GM18520 (cell line): ENCODE results near the gene FILIP1.
"Not testable (repeated sequence)": the region's sequence is repeated elsewhere in the genome, so short reads cannot be mapped to it uniquely, and the experiment has no call there.

Source experiments
- ATAC-seq: cut with Tn5 transposase; IDR thresholded peaks from one replicate; pipeline ENCODE4 v1.9.1; 2021; ENCODE audit not compliant: unreplicated experiment

FILIP1 gene

DNA sequence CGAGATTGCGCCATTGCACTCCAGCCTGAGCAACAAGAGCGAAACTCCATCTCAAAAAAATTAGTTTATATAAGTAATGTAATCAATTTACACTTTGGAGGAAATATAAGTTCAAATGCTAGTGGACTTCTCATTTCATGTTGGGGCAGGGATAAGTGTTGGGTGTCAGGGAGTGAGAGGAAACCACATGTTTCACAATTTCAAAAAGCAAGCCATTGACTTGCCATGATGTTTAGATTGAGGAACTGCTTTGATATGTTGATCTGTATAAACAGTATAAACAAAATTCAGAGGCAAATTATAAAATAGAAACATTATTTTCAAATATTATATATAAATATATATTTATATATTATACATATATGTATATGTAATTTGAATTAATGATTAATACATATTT, 42.7 kb downstream of the FILIP1 start:
- no peak for ATAC-seq

DNA sequence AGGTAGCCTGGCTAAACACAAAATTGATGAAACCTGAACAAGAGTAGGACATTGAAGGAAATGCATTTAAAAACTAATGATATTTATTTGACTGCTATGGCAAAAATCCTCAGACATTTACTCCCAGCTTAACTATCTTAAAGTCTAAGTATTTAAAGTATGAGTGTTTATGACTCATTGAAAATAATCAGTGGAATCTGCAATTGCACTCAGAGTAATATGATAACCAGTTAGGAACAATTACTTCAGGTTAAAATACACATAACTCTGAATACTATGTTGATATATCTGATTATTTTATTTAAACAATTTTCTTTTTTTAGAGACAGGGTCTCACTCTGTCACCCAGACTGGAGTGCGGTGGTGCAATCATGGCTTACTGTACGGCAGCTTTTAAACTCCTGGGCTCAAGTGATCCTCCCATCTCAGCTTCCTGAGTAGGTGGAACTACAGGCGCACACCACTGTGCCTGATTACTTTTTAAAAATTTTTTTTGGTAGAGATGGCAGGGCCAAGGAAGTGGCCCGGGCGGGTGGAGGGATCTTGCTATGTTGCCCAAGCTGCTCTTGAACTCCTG, 43.9 kb downstream of the FILIP1 start:
- no peak for ATAC-seq

DNA sequence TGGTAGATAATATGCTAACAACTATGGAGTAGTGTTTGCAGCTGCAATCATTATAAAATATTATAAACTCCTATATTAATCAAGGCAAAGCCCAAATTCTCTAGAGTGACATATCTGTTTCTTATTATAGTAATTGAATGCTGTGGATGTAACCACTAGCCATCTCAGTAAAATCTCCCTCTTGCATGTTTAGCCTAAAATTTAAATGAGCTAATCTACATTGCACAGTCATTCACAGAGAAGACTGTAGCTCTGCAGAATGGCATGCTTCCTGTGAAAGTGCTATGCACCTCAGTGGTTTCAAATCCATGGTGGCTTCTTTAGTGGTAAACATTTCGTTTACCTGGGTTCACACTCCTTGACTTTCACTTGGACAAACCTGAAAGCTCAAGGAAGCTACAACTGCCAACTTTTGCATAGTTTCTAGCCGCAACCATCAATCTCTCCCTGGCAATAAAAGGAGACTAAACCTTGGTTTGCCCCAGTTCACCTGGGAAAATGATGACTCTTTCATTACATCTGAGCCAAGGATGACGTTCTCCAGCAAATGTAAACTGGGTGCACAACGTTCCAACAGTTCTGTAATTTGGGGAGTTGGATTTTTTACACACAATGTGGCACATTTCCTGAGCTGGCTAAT, 47.2 kb downstream of the FILIP1 start:
- peak; percentile 93 for ATAC-seq

DNA sequence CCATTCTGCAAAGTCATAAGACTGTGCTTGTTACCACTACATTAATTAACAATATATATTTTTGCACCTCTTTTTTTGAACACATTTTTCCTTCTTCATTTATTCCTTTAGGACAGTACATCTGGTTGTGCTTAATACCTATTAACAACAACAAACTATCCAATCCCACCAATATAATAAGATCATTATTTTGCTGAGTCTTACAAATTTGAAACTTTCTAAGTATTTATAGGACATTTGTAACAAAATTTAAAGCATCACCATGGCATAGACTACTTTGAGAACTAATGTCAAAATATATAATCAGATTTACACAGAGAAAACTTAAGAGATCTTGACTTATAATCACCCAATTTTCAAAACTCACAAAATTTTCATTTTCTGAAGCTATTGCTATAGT, 47.9 kb downstream of the FILIP1 start:
- no peak for ATAC-seq

DNA sequence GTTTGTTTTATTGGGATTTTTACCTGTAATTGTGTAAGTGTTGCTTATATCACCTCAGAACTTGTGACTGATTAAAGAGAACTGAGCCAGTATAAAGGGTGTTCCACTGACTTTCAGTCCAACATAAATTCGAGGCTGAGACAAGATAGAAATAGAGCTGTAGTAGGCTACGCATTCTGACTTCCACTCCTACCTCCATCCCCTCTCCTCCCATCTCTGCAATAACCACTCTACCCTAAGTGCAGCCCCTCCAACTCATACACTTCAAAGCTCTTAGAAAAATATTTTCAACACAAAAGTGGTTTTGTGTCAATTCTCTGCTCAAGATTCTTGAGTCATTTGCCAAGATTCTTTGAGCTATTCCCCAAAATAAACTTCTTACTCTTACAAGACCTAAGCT, 48.7 kb downstream of the FILIP1 start:
- ATAC-seq: no peak

DNA sequence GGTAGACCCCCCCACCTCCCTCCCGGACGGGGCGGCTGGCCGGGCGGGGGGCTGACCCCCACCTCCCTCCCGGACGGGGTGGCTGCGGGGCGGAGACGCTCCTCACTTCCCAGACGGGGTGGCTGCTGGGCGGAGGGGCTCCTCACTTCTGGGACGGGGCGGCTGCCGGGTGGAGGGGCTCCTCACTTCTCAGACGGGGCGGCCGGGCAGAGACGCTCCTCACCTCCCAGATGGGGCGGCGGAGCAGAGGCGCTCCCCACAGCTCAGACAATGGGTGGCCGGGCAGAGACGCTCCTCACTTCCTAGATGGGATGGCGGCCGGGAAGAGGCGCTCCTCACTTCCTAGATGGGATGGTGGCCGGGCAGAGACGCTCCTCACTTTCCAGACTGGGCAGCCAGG, 51.7 kb downstream of the FILIP1 start:
- not testable (repeated sequence) for ATAC-seq

DNA sequence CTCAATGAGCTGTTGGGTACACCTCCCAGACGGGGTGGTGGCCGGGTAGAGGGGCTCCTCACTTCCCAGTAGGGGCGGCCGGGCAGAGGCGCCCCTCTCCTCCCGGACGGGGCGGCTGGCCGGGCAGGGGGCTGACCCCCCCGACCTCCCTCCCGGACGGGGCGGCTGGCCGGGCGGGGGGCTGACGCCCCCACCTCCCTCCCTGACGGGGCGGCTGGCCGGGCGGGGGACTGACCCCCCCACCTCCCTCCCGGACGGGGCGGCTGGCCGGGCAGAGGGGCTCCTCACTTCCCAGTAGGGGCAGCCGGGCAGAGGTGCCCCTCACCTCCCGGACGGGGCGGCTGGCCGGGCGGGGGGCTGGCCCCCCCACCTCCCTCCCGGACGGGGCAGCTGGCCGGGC, 52.1 kb downstream of the FILIP1 start:
- ATAC-seq: not testable (repeated sequence)

DNA sequence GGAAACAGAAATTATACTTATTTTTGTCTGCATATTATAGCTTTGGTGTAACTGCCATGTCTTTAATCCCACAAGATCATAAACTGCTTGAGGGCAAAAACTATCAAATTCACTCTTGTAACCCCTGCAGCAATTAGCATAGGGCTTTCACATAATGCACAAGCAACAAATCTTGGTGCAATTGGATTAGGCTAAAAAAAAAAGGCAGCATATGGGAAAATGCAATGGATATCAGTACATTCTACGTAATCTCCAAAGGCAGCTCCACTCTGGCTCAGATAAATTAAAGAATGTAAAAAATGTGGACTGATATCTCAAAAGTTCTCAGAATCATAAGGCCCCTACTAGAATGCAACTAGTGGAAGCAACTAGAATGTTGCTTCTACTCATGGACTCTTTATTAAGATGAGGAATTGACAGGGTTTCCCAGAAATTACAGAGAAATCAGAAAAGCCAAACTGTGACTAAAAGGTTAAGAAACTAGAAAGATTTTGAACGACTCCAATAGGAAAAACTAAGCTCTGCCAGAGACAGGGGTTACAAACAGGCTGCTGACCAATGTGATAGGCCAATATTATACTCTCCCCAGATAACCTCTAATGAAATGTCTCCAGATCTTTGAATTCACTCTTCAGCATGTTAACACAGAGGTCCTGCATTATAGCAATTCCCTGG, 55.0 kb downstream of the FILIP1 start:
- no peak for ATAC-seq

DNA sequence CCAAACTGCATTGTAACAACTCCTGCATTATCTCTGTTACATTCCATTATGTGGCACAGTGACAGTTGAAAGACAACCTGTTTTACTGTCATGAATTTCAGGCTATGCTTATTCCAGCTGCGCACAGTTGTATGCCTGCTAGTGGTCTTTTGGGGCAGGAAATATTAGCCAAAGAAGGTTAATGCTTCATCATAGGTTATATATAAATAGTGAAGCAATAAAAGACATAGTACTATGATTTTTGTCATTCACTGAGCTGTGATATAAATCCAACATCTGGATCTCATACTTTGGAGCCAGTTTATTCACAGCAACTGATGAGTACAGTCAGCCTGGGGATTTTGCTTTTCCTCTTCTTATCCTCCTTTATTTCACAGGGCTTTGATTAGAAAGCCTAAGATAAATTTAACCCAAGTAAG, 55.6 kb downstream of the FILIP1 start:
- ATAC-seq: no peak

DNA sequence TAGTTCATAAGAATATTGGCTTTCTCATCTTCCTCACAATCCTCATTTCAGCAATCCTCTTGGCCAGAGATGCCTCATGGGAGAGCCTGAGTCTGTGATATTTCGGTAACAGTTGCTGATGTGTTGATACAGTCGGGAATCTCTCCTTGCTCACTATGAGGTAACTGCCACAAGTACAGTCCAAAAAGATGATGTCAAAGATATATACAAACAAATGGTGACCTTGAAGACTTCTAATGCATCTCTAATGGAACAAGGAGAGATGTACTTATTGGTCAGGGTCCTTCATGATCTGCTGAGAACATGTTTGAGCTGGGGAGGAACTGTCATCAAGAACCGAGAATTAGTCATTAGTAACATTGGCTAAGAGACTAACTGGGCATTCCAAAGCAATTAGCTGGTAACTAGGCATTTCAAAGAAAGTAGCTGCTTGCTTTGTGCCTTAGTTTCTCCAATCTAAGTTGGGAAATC, 56.1 kb downstream of the FILIP1 start:
- ATAC-seq: no peak

DNA sequence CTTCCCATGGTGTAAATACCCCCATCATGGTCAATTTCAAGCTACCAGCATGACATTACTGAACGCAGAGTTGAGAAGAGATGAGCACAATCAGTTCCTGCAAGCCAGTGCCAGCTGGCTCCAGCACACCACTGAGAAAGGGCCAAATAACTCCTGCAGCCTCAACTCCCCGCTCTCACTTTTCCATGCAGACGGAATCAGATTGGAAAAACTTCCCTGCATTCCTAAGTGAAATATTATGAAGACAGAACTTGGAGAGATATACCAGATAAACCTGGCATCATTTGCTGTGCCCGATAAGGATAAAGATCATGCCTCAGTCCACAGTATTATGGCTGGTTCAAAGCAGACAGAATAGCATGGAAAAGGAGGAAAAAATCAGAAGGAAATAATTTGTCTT, 56.7 kb downstream of the FILIP1 start:
- no peak for ATAC-seq

DNA sequence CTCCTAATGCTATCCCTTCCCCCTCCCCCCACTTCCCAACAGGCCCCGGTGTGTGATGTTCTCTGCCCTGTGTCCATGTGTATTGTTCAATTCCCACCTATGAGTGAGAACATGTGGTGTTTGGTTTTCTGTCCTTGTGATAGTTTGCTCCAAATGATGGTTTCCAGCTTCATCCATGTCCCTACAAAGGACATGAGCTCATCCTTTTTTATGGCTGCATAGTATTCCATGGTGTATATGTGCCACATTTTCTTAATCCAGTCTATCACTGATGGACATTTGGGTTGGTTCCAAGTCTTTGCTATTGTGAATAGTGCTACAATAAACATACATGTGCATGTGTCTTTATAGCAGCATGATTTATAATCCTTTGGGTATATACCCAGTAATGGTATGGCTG, 60.8 kb downstream of the FILIP1 start:
- ATAC-seq: not testable (repeated sequence)

DNA sequence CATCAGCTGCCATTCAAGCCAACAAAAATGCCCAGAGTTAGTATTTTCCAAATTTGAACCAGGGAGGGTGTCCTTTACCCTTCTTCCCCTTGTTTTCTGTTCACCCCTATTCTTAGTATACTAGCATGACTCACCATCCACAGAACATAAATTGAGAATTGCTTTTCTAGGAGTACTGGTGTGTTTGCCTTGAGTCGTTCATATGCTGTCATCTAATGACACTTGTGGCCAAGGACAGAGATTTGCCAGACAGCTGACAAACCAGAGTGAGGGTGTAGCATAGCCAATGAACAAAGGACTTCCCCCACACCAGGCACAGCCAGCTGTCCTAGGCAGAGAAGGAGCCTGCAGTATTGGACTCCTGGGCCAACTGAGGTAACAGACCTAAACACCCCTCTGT, 62.2 kb downstream of the FILIP1 start:
- ATAC-seq: no peak

DNA sequence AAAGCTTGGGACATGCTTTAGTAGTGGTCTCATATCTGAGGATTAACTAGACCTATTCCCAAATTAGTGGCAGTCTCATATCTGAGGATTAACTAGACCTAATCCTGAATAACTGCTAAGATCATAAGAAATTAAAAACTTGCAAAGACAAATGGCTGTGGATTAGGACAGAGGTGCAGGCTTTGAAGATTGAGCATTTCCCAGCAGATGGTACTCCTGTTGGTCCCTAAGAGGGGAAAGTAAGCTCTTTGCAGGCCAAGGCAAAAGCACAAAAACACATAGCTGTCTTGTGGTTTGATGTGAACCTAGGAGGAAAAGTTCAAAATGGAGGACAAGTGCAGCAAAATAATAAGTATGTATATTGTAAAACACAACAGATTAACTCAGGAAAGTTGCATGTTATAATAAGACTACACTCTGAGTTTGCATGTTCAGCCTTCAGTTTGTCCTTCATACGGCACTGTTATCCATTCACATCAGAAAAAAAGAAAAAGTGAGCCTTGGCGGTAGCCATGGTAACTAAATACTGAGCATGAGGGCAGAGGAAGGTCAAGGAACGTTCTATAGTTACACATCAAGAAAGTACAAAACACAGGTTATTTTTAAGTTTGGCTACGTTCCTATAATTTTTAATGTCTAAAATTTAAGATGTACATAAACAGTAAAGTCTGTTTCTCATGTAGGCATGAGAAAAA, 62.8 kb downstream of the FILIP1 start:
- ATAC-seq: no peak

DNA sequence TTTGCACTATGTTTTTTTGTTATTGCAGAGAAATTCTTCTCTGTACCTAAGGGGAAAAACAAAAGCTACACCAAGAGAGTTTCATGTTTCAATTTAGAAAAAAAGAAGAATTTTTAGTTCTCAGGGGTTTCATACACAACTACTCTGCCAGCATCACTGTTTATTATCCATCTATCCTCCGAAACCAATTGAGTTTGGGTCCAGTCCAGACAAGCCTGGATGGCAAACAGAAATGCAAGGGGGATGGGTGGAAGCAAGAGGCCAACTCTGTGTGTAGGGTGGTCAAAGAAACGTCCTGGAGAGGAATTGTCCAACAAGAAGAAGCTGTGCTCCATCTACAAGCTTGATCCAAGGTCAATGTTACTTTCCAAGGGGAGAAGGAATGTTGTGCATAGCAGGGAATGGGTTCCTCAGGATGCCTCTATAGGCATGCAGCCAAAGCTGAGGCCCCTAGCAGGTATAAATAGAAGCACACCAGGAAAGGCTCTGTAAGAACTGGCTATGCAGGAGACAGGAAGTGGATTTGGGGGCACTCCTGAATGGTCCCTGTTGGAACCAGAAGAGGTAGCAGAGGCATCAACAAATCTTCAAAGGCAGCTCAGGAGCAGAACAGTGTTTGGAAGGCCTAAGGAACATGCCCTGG, 64.4 kb downstream of the FILIP1 start:
- no peak for ATAC-seq

DNA sequence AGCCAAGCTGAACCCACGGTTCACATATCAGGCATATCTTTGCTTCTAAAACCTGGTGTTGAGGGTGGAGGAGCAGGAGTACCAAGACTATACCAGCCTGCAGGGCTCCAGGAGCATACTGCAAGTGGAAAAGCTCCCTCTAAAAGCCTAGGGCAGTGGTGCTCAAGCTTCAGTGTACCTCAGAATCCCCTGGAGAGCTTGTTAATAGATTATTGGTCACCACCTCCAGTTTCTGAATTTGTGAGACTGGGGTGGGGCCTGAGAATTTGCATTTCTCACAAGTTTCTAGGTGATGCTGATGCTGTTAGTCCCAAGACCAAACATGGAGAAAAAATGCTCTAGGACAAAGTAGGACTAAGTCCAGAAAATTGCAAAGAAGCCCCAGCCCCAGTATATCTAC, 65.4 kb downstream of the FILIP1 start:
- ATAC-seq: no peak

DNA sequence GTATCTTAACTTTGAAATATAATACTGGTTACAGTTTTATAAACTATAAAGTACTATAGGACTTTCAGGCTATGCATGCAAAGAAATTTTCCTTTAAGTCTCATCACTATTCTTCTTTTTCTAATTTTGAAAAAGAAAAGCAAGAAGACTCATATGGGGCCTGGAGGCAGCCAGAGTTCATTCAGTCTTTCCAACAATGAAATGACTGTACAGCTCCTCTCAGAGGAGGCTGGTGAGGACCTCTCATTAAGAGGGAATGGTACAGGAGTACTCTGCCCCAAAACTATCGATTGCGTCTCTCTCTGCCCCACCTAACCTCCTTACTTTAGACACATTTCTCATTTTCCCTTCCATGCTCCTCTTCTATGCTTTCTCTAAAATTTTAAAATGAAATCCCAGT, 66.3 kb downstream of the FILIP1 start:
- ATAC-seq: no peak

DNA sequence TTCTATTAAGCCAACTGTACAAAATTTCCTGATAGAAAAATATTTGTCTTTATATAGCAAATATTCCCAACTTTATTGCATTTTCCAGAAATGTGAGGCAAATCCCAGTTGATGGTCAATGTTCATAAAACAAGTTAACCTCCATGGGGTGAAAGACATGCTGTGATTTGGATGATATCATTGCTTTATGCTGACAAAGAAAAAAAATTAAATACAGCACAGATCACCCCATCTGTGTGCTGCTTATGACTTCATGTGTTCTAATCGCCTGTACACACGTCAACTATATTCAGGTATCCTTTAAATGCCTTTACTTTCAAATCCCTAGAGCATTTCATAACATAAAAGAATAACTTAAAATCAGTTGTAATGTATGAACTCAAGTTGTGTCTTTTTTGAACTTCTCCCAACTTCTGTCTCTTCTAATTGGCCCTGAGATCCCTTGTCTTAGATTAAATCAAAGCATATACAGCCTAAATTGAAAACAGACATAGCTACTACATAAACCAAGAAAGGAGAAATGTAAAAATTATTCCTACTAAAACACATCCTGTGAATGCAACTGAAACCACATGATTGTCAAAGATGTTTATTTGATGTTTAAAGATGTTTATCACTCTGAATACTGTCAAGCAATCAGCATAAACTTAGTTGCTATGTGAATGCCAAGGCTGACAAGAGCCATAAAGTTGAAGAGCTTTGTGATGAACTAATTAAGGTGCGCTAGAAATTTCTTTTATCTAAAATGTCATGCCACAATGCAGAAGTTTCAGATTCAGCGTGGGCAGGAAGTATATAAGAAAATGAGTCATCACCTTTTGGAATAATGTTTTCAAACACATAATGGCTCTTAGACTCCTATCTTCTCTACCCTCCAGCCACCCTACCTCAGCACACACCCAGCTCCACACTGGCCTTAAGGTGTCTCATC, 68.7 kb downstream of the FILIP1 start:
- no peak for ATAC-seq

DNA sequence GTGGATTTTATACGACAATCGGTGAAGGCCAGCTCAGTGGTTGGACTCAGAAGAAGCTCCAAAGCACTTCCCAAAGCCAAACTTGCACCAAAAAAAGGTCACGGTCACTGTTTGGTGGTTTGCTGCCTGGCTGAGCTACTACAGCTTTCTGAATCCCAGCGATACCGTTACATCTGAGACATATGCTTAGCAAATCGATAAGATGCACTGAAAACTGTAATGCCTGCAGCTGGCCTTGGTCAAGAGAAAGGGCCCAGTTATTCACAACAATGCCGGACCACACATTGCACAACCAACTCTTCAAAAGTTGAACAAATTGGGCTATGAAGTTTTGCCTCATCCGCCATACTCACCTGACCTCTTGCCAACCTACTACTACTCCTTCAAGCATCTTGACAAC, 70.2 kb downstream of the FILIP1 start:
- ATAC-seq: no peak

DNA sequence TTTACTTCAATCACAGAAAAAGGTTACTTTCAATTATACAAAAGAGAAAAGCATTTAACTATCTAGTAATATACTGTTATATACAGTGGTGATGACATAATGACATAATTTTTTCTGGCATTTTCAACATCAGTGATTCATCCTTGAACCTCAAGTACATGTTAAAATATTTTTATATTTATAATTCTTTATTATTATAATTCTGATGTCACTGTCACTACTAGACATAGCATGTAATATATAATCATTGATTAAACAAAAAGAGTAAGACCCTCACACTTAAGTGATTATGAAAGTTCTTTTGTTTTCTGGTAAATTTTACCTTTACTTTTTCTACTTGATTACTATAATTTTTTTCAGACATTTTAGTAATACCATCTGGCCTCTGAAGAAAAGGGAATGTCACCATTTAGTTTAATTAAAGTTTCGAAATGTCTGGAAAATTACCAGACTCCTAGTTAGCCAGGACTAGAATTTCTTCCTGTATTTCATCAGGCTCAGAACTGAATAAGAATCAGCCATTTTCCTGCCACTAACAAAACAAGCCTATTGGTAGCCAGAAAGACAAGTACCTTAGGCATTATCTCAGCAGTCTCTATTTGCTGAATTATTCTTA, 71.5 kb downstream of the FILIP1 start:
- no peak for ATAC-seq
